ENCODE measurements around the gene RFTN1. TPM values are rescaled to one million over a fixed set of nuclear protein-coding genes. Genes with fewer than 3 reads are reported as not detected.
A peak's percentile ranks its signal among the peaks of the same experiment; 100 is the strongest.

The RFTN1 gene
- total and polyA plus RNA-seq, 4 donors, result 33.8 to 82.5 (median 53.4) TPM

GRCh38 chr3:16286161-16286560 is 227.3 kb downstream of the RFTN1 start:
- H3K27me3 ChIP-seq (ENCODE audit: control insufficient read depth in 3 of 3, insufficient read depth in 3 of 3, low read length in 2 of 3), result no peaks in the 10 kb centered on the region
- WGBS, 2 donors, result 66 to 90% methylated on average over 3 of the region's 3 CpGs
- H3K9me3 ChIP-seq (ENCODE audit: control insufficient read depth in 4 of 4, insufficient read depth in 3 of 4, low read length in 3 of 4), result no peaks in the 10 kb centered on the region
- peaks cover 0 to 32% (median 1%) of the 10 kb centered on the region in 5 donors for H3K4me1 ChIP-seq (ENCODE audit: control insufficient read depth in 5 of 5, insufficient read depth in 5 of 5, low read length in 5 of 5)
- TF ChIP-seq CTCF (IDR thresholded peaks at IDR 0.05; ENCODE audit: control extremely low read depth, extremely low read depth), result no peak
- peaks cover 0 to 8% (median 6%) of the 10 kb centered on the region in 4 donors for H3K36me3 ChIP-seq (ENCODE audit: control insufficient read depth in 4 of 4, insufficient read depth in 4 of 4, low read length in 4 of 4)
- DNase-seq, result no peak
- ATAC-seq (ENCODE audit: insufficient read depth, low FRiP score), result no peak
- no peak overlapping the region for H3K9ac ChIP-seq (ENCODE audit: insufficient read depth in 1 of 2, low read length in 2 of 2)
- peak overlapping the region in 1 of 2 donors; percentile 71 for H3K27ac ChIP-seq (ENCODE audit: low read depth in 1 of 2, low read length in 1 of 2)
- H3K4me3 ChIP-seq, result no peak overlapping the region

GRCh38 chr3:16284633-16285032 is 228.9 kb downstream of the RFTN1 start:
- 99 to 100% methylated on average over 1 of the region's 1 CpG for WGBS, 2 donors
- Histone ChIP-seq H3K4me3 (no peak overlapping the region), H3K27me3 (ENCODE audit: control insufficient read depth in 3 of 3, insufficient read depth in 3 of 3, low read length in 2 of 3) (no peaks in the 10 kb centered on the region), H3K27ac (ENCODE audit: low read depth in 1 of 2, low read length in 1 of 2) (no peak overlapping the region), H3K9ac (ENCODE audit: insufficient read depth in 1 of 2, low read length in 2 of 2) (no peak overlapping the region), H3K9me3 (ENCODE audit: control insufficient read depth in 4 of 4, insufficient read depth in 3 of 4, low read length in 3 of 4) (no peaks in the 10 kb centered on the region), H3K36me3 (ENCODE audit: control insufficient read depth in 4 of 4, insufficient read depth in 4 of 4, low read length in 4 of 4) (peaks cover 0 to 8% (median 6%) of the 10 kb centered on the region in 4 donors), H3K4me1 (ENCODE audit: control insufficient read depth in 5 of 5, insufficient read depth in 5 of 5, low read length in 5 of 5) (peaks cover 0 to 29% (median 0%) of the 10 kb centered on the region in 5 donors)
- DNase-seq, result no peak
- ATAC-seq (ENCODE audit: insufficient read depth, low FRiP score), result no peak
- TF ChIP-seq CTCF (IDR thresholded peaks at IDR 0.05; ENCODE audit: control extremely low read depth, extremely low read depth), result no peak

GRCh38 chr3:16280671-16281070 is 232.8 kb downstream of the RFTN1 start:
- Histone ChIP-seq H3K36me3 (ENCODE audit: control insufficient read depth in 4 of 4, insufficient read depth in 4 of 4, low read length in 4 of 4) (peaks cover 0 to 8% (median 6%) of the 10 kb centered on the region in 4 donors), H3K9me3 (ENCODE audit: control insufficient read depth in 4 of 4, insufficient read depth in 3 of 4, low read length in 3 of 4) (no peaks in the 10 kb centered on the region), H3K4me1 (ENCODE audit: control insufficient read depth in 5 of 5, insufficient read depth in 5 of 5, low read length in 5 of 5) (peaks cover 0 to 12% (median 0%) of the 10 kb centered on the region in 5 donors), H3K27ac (ENCODE audit: low read depth in 1 of 2, low read length in 1 of 2) (no peak overlapping the region), H3K4me3 (no peak overlapping the region), H3K9ac (ENCODE audit: insufficient read depth in 1 of 2, low read length in 2 of 2) (no peak overlapping the region), H3K27me3 (ENCODE audit: control insufficient read depth in 3 of 3, insufficient read depth in 3 of 3, low read length in 2 of 3) (no peaks in the 10 kb centered on the region)
- no peak for TF ChIP-seq CTCF (IDR thresholded peaks at IDR 0.05; ENCODE audit: control extremely low read depth, extremely low read depth)
- DNase-seq (no peak), ATAC-seq (ENCODE audit: insufficient read depth, low FRiP score) (no peak)
- WGBS, 2 donors, result 93% methylated on average over 2 of the region's 2 CpGs
